Iris pigment epithelial cell (primary cell): ENCODE measurements around the gene PECR.
"Not testable (repeated sequence)": the region's sequence is repeated elsewhere in the genome, so short reads cannot be mapped to it uniquely, and the experiment has no call there.

Experiments
- DNase-seq: peaks from one replicate; pipeline ENCODE4 v3.0.0-alpha.2; 2011; ENCODE audit warnings: low read depth

Gene PECR

GRCh38 chr2:216029416-216030129 is 52.0 kb downstream of the PECR start:
- peak; percentile 36 for DNase-seq

GRCh38 chr2:216024779-216025336 is 56.8 kb downstream of the PECR start:
- DNase-seq = no peak

- DNase-seq = peak; percentile 56
Observed at GRCh38 chr2:216023055-216023648, 58.5 kb downstream of the PECR start.

- DNase-seq = no peak
Observed at GRCh38 chr2:216021768-216022565, 59.6 kb downstream of the PECR start.

- no peak for DNase-seq
Observed at GRCh38 chr2:216018709-216019108, 62.9 kb downstream of the PECR start.

- DNase-seq = no peak
Observed at GRCh38 chr2:216017365-216017764, 64.2 kb downstream of the PECR start.

GRCh38 chr2:216016581-216016980 is 65.0 kb downstream of the PECR start:
- no peak for DNase-seq

GRCh38 chr2:216015722-216016464 is 65.7 kb downstream of the PECR start:
- no peak for DNase-seq

- no peak for DNase-seq
Observed at GRCh38 chr2:216014986-216015385, 66.6 kb downstream of the PECR start.

- no peak for DNase-seq
Observed at GRCh38 chr2:216014006-216014405, 67.6 kb downstream of the PECR start.

GRCh38 chr2:216013080-216013909 is 68.3 kb downstream of the PECR start, which contains the start of gene MREG:
MREG (minus strand) TSS chr2:216013551; CDS start chr2:216013327, 224 bp downstream.
- DNase-seq = peak; percentile 62

GRCh38 chr2:216012830-216013079 is 68.9 kb downstream of the PECR start:
- DNase-seq = no peak

- peak; percentile 21 for DNase-seq
Observed at GRCh38 chr2:216012133-216012829, 69.3 kb downstream of the PECR start.

- DNase-seq = not testable (repeated sequence)
Observed at GRCh38 chr2:216009215-216009614, 72.4 kb downstream of the PECR start.

- DNase-seq = no peak
Observed at GRCh38 chr2:216008387-216008786, 73.2 kb downstream of the PECR start.

GRCh38 chr2:216006164-216006663 is 75.4 kb downstream of the PECR start:
- peak; percentile 14 for DNase-seq

- DNase-seq = no peak
Observed at GRCh38 chr2:216004697-216005283, 76.8 kb downstream of the PECR start.

- no peak for DNase-seq
Observed at GRCh38 chr2:216003876-216004696, 77.5 kb downstream of the PECR start.

GRCh38 chr2:216002693-216003092 is 78.9 kb downstream of the PECR start:
- DNase-seq = no peak
